Stimulated activated CD4-positive, alpha-beta T cell treated with anti-CD3 and anti-CD28 coated beads, Interleukin-1b, Interleukin-23, amount 100 ng/mL, for 4 hours (primary cell): ENCODE measurements around the gene FXYD7.
A peak's percentile ranks its signal among the peaks of the same experiment; 100 is the strongest.

Source experiments
- DNase-seq, 2 donors: peaks; one replicate each; pipeline ENCODE4 v3.0.0-alpha.2; 2020; ENCODE audit warnings: low read depth in 2 of 2

The FXYD7 gene

DNA sequence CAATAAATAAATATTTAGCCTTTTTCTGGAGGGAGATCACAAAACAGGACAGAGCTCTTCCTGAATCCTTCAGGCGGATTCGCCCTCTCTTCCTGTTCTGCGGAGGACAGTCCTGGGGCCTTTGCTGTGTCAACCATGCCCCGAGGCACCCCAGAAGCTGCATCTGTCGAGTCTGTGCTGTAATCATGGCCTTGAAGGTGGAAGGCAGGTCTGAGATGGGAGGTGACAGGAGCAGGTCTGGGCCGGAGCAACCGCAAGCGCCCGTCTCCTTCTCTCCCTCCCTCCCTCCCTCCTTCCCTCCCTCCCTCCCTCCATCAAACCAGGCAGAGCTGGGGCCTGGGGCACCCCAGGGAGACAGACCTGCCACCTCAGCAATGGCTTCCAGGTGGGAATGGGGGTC, 32.1 kb upstream of the FXYD7 start:
- no peak for DNase-seq

DNA sequence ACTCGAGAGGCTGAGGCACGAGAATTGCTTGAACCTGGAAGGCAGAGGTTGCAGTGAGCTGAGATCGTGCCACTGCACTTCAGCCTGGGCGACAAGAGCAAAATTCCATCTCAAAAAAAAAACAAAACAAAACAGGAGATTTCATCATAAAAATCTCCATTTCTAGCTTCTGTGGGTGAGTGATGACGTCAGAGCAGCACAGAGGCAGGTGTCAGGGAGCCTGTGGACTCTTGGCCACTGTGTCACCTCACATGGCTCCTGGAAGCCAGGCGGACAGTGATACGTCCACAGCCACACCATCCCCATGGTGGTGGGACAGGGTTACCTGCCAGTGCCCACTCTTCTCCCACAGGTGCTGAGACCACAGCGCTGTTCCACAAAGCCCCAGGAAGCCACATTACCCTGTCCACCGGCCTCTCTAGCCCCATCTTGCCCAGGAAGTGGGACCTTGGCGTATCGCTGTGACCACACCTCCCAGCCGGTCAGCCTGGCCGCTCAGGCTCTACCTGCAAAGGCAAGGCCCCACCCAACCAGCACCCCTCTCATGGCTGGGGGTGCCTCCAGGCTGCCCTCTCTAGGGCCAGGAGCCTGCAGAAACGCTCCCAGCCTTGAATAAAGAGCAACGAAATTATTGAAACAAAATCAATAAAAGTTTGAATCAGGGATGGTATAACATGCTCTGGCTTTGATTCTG, 29.9 kb upstream of the FXYD7 start:
- DNase-seq = no peak

DNA sequence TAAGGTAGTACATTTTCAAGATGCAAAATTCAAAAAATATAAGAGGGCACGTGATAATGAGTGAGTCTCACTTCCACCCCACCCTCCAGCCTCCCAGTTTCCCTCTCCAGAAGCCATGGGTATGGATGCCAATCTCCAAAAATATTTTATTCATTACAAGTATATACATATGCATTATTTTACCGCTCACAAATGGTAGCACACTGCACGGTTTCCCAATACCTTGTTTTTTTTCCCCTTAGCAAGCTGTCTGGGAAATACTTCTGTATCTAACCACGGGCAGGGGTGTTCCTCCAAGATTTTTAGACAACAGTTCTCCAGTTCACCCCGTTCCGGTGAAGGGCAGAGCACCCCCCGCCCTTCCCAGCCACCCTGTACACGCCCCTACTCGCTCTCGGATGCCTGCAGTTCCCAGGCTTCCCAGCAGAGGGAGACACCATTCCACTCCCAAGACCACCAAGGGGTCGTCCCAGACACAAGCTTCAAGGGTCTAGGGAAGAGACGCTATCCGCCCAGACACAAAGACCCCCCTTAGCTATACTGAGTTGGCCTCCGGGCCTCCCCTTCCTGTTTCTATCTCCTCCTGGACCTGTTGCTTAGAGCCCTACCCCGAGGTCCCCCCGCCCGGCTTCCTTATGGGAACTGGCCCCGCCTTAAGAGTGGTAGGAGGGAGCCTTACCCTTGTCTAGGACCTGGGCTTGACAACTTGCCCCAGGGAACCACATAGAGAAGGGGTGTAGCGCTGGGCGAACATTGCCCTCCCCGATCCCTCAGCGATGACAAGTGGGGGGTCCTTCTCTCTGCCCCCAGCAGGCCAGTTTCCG, 28.5 kb upstream of the FXYD7 start:
- peak; percentile 65 to 67 for DNase-seq

DNA sequence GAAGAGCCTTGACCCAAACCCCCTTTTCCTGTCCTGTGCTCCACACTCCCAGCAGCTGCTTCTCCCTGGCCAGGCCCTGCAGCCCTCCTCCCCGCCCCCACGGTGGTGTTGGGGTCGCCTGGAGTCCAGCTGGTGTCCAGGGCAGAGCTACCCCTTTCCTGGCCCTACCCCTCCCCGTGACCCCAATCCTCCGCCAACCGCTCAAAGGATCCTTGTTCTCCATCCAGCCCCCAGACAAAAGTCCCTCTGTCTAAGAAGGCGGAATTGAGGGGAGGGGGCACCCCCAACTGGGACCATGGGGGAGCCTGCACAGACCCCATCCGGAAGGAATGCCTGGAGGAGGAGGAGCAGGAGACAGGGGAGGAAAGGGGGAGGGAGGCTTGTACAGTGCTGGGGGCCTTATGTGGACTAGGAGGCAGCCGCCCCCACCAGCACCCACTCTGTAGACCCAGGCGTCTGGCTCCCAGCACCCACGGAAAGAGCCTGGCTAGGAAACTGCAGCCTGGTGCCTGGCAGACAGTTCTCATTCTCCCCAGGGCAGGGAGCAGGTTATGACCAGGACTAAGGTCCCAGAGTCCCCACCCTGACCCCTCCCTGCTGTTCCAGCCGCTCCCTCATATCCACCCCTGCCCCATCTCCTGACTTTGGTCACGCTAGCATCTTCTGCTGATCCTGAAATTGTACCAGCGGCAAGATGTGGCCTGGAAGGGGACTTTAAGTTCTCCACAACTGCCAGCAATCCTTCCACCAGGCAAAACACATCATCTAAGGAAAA, 27.7 kb upstream of the FXYD7 start, which contains the start of gene FXYD3:
Gene FXYD3, plus strand, starts transcription at position 647 of the 775 bp plus-strand sequence. CDS start 3,554 bp downstream, outside the sequence.
- DNase-seq = no peak

DNA sequence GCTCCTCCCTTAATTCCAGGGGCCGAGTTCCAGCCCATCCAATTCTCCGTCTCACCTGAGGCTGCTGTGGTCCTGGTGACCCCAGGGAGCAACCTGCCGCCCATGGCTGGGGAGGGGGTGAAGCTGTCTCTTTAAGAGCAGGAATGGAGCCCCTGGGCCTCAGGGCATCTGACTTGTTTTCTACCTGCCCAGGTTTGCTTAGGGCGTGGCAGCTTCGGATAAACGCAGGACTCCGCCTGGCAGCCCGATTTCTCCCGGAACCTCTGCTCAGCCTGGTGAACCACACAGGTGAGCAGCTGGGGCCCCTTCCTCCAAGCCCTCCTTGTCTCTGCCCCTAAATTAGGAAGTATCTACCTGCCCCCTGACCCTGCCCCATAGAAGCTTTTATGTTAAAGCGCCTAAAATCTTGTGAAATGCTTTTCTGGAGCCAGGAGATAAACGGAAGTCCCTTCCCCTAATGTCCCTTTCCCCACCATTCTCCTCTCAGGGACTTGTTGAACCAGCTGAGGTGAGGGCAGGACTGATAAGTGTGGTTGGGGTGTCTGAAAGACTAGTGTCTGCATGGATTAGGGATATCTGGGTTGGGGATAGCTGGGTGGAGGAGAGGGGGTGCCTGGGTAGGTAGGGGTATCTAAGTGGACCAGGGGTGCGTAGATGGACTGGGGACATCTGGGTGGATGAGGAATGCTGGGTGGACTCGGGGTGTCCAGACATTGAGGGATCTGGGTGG, 26.8 kb upstream of the FXYD7 start:
- no peak for DNase-seq

DNA sequence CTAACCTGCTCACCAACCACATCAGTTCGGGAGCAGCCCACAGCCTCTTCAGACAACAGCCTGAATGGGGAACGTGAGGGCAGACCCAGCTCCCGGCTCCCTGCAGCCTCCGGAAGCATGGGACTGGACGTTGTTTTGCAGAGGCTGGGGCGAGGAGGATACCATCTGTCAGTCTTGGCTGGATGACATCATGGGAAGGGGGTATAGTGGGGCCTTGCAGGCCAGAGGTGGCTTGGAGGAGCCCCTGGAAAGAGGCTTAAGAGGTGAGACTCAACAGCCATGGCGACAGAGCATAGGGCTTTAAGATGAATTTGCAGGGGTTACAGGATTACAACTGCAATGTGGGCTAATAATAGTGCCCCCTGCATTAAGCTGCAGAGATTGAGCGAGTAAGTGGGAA, 25.9 kb upstream of the FXYD7 start:
- no peak for DNase-seq

DNA sequence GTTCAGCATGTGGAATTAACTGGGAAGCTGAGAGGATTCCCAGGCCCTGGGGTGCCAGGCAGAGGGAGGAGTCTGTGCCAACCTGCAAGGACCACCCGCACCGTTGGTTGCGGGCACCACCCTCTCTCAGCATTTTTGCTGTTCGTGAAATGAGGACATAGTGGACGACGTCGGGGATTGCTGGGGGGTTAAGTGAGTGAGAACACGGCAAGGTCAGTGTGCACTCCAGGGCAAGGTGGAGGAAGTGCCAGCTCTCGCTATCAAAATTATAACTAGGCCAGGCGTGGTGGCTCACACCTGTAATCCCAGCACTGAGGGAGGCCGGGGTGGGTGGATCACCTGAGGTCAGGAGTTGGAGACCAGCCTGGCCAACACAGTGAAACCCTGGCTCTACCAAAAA, 25.3 kb upstream of the FXYD7 start:
- DNase-seq = no peak

DNA sequence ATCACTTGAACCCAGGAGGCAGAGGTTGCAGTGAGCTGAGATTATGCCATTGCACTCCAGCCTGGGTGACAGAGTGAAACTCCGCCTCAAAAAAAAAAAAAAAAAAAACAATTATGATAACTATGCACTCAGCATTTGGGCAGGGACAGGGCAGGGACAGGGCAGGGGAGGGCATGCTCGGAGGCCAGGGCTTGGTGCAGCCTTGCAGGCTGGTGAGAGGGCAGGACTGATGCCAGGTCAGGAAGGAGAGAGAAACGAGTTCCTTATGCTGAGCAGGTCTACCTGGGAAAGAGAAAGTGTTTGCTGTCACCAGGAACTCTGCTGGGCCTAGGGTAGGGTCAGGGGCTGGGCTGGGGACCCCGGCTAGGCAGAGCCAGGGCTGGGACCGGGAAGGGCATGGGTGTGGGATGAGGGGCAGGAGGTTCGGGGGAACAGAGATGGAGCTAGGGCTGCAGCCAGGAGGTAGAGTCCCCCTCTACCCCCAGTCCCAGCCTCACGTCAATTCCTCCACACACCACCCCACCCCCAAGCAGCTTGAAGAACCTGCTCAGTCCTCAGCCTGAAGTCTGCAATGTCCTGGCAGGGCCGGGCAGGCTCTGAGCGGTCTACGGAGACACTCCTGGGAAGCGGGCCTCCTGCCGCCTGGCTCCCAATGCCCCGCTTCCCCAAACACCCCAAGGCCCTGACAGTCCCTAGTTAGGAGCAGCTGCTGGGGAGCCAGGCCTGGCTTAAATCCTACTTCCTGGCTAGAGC, 24.6 kb upstream of the FXYD7 start:
- no peak for DNase-seq

DNA sequence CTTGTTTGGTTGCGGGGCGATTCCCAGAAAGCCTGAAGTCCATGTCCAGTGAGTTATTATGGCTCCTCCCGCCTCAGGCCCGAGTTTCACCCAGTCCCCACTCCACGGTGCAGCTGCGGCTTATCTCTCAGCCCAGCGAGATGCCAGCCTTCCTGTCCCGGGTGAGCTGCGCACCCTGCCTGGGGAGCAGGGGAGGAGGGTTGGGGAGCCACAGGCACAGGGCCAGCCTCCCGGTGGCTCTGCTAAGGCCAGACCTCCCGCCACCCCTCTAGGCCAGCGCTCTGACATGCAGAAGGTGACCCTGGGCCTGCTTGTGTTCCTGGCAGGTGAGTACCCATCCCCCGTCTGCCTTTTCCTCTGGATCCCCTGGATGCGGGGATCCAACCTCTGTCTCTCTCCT, 24.0 kb upstream of the FXYD7 start:
- DNase-seq = no peak

DNA sequence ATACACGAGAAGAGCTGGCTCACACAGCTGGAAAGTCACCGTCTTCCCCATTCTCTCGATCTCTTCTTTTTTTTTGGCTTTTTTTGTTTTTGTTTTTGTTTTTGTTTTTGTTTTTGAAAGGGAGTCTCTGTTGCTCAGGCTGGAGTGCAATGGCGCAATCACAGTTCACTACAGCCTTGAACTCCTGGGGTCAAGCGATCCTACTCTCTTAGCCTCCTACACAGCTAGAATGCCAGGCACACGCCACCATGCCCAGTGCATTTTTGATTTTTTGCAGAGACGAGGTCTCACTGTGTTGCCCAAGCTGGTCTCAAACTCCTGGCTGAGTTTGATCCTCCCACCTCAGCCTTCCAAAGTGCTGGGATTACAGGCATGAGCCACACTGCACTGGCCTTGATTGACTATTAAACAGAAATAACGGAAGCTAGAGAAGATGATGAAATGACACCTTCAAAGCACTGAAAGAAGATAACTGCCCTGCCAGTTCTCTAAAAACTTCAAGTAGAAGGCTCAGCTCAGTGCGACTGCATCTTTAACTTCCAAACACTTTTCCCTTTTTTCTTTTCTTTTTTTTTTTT, 23.4 kb upstream of the FXYD7 start:
- no peak for DNase-seq

DNA sequence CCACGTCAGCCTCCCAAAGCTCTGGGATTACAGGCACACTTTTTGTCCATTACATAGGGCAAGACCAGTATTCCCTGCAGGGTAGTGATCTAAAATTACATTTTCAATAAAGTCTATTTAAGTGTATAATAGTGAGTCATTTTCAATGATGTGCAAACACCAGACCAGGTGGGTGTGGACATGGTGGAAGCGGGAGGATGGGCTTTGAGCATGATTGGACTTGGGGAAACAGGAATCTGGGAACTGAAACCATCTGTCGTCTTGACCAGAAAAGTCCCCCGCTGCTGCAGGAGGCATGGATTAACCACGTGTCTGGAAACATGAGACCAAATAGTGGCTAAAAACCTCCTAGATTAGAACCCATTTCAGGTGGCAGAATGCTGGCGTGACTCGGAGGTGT, 22.6 kb upstream of the FXYD7 start:
- no peak for DNase-seq

DNA sequence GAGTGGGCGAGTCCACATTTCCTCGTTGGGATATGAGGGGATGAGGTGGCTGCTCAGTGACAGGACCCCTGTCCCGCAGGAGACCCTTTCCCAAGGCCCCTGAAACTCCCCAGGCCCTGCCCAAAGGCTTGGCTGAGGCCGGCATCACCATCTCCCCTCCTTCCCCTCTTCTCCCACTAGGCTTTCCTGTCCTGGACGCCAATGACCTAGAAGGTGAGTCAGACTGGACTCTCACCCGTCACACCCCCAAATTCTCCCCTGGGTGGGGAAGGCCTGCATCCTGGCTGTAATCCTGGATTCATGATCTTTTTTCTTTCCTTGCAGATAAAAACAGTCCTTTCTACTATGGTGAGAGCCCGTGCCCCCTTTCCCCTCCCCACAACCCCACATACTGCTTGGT, 22.2 kb upstream of the FXYD7 start:
- no peak for DNase-seq

DNA sequence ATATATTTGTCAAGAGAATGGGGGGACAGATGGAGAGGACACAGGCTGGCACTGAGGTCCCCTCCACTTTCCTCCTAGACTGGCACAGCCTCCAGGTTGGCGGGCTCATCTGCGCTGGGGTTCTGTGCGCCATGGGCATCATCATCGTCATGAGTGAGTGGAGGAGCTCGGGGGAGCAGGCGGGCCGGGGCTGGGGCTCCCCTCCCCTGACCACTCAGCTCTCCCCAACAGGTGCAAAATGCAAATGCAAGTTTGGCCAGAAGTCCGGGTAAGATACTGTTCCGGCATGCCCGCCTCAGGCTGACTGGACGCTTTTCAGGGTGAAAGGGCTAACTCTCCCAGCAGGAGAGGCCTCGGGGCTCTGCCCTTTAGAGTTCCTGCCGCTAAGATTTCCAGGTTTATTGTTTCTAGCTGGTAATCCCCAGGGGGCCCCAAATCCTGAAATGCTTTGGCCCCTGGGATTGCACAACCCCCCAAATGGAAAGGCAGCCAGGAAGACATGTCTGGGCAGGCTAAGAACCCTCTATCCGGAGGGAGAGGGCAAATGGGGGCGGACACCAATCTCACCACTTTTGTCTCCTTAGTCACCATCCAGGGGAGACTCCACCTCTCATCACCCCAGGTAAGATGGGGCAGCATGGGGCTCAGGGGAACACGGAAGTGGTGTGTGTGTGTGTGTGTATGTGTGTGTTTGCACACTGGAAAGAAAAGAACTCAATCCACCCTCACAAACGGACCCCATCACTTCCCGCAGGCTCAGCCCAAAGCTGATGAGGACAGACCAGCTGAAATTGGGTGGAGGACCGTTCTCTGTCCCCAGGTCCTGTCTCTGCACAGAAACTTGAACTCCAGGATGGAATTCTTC, 20.1 kb upstream of the FXYD7 start:
- DNase-seq = no peak

DNA sequence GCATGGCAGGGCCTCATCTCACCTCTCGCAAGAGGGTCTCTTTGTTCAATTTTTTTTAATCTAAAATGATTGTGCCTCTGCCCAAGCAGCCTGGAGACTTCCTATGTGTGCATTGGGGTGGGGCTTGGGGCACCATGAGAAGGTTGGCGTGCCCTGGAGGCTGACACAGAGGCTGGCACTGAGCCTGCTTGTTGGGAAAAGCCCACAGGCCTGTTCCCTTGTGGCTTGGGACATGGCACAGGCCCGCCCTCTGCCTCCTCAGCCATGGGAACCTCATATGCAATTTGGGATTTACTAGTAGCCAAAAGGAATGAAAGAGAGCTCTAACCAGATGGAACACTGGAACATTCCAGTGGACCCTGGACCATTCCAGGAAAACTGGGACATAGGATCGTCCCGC, 19.5 kb upstream of the FXYD7 start:
- DNase-seq = no peak

DNA sequence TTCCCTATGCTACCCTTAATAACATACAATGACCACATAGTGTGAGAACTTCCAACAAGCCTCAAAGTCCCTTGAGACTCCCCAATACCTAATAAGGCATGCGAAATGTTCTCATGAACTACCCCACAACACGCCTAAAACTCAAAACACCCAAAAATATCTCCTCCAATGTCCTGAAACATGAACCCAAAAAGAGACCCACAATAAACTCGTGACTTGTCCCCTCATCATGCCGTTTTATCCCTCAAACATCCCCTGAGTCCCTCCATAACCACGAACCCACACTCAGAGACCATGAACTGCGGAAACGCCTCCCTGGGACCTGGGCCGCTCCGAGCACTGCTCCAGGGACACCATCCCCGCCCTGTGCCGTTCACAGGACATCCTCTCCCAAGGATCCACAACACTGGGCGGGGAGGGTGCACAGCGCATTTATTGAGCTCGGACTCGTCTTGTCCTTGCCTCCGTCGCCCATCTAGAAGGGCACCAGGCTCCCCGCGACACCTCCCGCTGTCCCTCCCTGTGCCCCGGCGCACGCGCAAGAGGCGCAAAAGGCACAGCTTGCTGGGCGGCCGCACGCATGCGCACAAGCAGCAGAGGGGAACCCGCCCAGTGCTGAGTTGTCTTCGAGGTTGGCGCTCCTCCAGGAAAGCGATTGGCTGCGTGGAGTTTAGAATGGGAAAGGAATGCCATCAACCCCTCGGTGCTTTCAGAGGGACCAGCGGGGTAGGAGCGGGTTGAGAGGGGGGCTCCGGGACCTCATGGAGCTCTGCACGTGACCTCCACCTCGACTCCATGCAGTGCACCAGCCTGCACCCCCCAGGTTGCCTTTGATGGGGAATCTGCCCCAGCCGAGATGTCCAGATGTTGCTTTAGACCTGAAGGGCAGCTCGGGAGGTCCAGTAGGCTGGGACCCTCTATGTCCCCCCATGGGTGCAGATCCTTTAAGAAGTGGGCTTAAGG, 18.7 kb upstream of the FXYD7 start:
- DNase-seq = peak; percentile 79 to 83

DNA sequence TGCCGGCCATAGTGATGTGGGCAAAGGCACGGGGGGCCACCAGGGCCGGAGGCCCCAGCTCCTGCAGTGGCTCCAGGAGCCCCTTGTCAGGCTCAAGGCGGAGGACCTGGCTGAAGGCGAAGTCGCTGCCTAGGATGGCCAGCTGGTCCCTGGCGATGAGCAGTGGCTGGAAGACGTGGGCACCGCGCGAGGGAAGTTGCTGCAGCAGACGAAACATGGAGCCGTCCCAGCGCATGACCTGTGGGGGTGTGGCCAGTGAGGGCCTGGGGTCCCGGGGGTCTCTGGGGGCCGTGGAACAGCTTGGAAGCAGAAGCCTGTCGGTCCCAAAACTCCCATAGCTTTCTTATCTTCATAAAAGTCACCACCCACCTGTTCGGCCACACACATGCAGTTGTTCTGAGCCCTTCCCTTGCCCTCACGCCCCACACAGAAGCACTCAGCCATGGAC, 17.8 kb upstream of the FXYD7 start:
- no peak for DNase-seq

DNA sequence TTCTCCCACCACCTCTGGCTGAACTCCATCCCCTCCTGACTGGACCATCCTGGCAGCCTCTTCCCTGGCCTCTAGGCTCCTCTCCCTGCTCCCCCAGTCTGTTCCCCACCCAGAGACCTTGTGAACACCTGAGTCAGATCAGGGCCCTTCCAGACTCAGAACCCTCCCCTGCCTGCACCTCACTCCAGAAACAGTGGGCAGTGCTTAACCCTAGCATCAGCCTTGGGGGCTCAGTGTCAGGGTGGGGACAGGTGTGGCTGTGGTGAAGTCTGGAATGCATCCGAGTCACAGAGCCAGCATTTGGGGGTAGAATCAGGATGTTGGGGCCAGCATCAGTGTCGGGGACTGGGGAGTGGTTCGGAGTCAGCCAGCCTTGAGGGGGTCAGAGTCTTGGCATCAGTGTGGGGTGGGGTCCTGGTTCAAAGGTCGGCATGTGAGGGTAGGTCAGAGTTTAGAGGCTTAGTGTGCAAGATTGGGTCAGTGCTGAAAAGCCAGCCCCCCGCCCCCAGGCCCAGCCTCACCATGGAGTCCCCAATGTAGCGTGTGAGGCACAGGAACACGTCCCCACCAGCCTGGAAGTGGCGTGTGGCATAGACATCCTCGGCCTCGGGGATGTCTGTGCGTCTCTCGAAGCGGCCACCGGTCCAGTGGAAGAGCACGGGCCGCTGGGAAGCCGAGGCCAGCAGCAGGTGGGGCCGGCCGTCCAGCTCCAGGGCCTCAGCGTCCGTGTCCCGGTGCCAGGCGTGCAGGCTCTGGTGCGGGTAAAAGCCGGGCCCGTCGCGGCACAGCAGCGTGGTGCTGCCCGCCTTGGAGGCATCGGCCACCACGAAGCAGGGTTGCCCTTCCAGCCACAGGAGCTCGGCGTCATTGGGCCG, 17.1 kb upstream of the FXYD7 start:
- DNase-seq = no peak

DNA sequence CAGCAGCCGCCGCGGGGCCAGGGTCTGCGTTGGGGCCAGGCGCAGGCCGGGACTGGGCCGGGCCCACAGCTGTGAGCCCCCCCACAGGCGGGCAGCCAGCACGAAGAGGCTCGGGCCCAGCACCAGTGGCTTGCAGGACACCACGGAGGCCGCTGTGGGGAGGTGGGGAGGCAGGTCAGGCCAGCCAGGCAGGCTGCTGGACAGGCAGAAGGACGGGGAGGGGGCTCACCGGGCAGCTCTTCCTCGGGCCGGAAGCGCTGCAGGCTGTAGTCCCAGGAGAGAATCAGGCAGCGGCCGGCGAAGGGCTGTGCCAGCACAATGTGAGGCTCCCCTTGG, 16.5 kb upstream of the FXYD7 start:
- DNase-seq = no peak
